Heart left ventricle (tissue), 13 donors: ENCODE data around the gene FUT3.

Experiments used
- POLR2A ChIP-seq, 2 donors: fragments of 450-650 bp; IDR thresholded peaks; one replicate each; pipeline ENCODE4 v1.6.1; 2017; ENCODE audit warnings: antibody characterized with exemption in 2 of 2, mild to moderate bottlenecking in 2 of 2, moderate library complexity in 2 of 2
- TF ChIP-seq, protein P1 (sequence below), 12 donors: fragments of 200-600 bp; sonication (generic) in 4 of 12; IDR thresholded peaks; one replicate each; pipeline versions ENCODE4 v1.5.0 to v1.8.0; 2018 to 2022; ENCODE audit warnings: antibody characterized with exemption in 12 of 12, mild to moderate bottlenecking in 5 of 12
- donor health status: ischemic (EF 13 %, LVEDD 7.1; RV severe dilation, severe dysfunction).
- donor health status: DM: no; HTN: yes; CAD: no.
- donor health status: DM: no; HTN: no; CAD: no.
- donor health status: ischemic (EF 25% LVEDD 6.9; RV normal size, moderate dysfunction).
- donor health status: ischemic (EF 25% LVEDD 5.7; RV mildly dilated, moderate dysfunction).
- donor health status: ischemic (EF 35%, LVEDD 5.7; RV mildly dilated, moderate dysfunction).
- donor health status: nonischemic (EF 11% LVEDD 7.7; RV severe dilation, severe dysfunction).
- donor health status: DM: yes; HTN: yes; CAD: no.
- donor health status: PGD.
- donor health status: ischemic (EF 29% LVEDD 5.4; RV normal size, mild dysfunction).
- donor health status: nonischemic (EF 23%, LVEDD 6.1; RV moderate dilation, normal function).

DNA sequence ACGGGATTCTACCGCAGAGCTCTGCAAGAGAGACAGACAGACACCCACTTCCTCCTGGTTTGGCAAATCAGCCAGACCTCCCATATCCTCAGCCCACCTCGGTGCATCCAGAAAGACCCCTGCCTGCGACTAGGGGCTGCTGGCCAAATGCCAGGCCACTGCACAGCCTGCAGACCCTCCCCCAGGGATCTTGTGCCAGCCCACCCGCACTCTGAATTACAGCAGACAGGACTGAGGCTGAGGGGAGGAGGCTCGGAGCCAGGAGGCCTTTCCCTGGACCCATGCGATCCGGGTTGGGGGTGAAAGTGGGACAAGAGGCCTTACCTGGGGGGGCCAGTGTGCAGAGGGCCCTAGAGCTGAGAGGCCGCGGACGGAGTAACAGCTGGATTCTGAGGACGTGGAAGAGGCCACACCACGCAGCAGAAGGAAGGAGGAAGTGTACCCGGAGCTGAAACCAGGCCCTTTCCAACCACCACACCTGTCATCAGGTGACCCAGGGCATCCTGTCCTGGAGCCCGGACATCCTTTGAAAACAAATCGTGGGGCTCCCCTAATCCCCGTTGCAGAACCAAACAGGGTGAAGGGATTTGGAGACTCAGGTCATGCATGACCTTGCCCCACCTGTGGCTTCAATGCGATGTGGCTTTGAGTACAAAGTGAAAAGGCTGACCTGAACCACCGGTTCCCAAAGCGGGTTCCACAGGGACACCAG, 12.7 kb downstream of the FUT3 start:
- TF ChIP-seq POLR2A (IDR thresholded peaks at IDR 0.05): no peak
- TF ChIP-seq, protein P1, sequence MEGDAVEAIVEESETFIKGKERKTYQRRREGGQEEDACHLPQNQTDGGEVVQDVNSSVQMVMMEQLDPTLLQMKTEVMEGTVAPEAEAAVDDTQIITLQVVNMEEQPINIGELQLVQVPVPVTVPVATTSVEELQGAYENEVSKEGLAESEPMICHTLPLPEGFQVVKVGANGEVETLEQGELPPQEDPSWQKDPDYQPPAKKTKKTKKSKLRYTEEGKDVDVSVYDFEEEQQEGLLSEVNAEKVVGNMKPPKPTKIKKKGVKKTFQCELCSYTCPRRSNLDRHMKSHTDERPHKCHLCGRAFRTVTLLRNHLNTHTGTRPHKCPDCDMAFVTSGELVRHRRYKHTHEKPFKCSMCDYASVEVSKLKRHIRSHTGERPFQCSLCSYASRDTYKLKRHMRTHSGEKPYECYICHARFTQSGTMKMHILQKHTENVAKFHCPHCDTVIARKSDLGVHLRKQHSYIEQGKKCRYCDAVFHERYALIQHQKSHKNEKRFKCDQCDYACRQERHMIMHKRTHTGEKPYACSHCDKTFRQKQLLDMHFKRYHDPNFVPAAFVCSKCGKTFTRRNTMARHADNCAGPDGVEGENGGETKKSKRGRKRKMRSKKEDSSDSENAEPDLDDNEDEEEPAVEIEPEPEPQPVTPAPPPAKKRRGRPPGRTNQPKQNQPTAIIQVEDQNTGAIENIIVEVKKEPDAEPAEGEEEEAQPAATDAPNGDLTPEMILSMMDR (IDR thresholded peaks at IDR 0.05): no peak
